ENCODE results near the gene UTS2. TPM values are rescaled to one million over a fixed set of nuclear protein-coding genes. Genes with fewer than 3 reads are reported as not detected.

Gene UTS2
- total RNA-seq, 4 donors from 2014 or later: 9.1 TPM; not detected in 3

- Histone ChIP-seq H3K4me1 (no peaks in the 10 kb centered on the region), H3K36me3 (peaks cover 0 to 81% (median 0%) of the 10 kb centered on the region in 3 donors), H3K9me3 (peaks cover 0 to 8% (median 3%) of the 10 kb centered on the region in 4 donors), H3K27me3 (no peaks in the 10 kb centered on the region), H3K4me3 (no peak overlapping the region), H3K27ac (no peak overlapping the region)
- DNase-seq: no peak
- no peak for TF ChIP-seq CTCF (IDR thresholded peaks at IDR 0.05)
- TF ChIP-seq POLR2A (IDR thresholded peaks at IDR 0.05): no peak
These were observed 43.1 kb downstream of the UTS2 start for GRCh38 chr1:7809742-7810141.

- no peak for TF ChIP-seq POLR2A (IDR thresholded peaks at IDR 0.05)
- peak; percentile 12 to 58 (median 52) for TF ChIP-seq CTCF (IDR thresholded peaks at IDR 0.05)
- Histone ChIP-seq H3K27ac (no peak overlapping the region), H3K27me3 (no peaks in the 10 kb centered on the region), H3K4me3 (no peak overlapping the region), H3K4me1 (no peaks in the 10 kb centered on the region), H3K9me3 (peaks cover 0 to 4% (median under 1%) of the 10 kb centered on the region in 4 donors), H3K36me3 (peaks cover 0 to 81% (median 0%) of the 10 kb centered on the region in 3 donors)
- DNase-seq: no peak
These were observed 44.5 kb downstream of the UTS2 start for GRCh38 chr1:7808253-7808844.

GRCh38 chr1:7805460-7805859 is 47.4 kb downstream of the UTS2 start:
- TF ChIP-seq CTCF (IDR thresholded peaks at IDR 0.05) (no peak), POLR2A (IDR thresholded peaks at IDR 0.05) (no peak)
- Histone ChIP-seq H3K4me1 (no peaks in the 10 kb centered on the region), H3K9me3 (no peaks in the 10 kb centered on the region), H3K27ac (no peak overlapping the region), H3K27me3 (no peaks in the 10 kb centered on the region), H3K4me3 (no peak overlapping the region), H3K36me3 (peaks cover 0 to 78% (median 0%) of the 10 kb centered on the region in 3 donors)
- no peak for DNase-seq

Other genes with a start within 250 kb of the UTS2 start
- 10 to 100 TPM; 48.0 to 69.0 (median 66.1) TPM for gene VAMP3, start 81.8 kb downstream of the UTS2 start, total RNA-seq
- gene PER3, start 68.8 kb downstream of the UTS2 start, total RNA-seq: 10 to 100 TPM in 3 of 4 donors, 1 to 10 TPM in 1; 10.0 to 24.0 (median 18.5) TPM
- 1 to 10 TPM in 1 of 4 donors, under 1 TPM in 1, not detected in 2; 0.66 to 1.7 TPM for gene TNFRSF9, start 87.8 kb upstream of the UTS2 start, total RNA-seq
- gene PARK7, start 108.6 kb upstream of the UTS2 start, total RNA-seq: 10 to 100 TPM; 48.2 to 85.8 (median 73.5) TPM
- 10 to 100 TPM; 26.4 to 96.8 (median 61.2) TPM for gene ERRFI1, start 173.2 kb upstream of the UTS2 start, total RNA-seq